ENCODE measurements around the gene SCARF2. TPM values are rescaled to one million over a fixed set of nuclear protein-coding genes. Genes with fewer than 3 reads are reported as not detected.
"Not testable (repeated sequence)": the region's sequence is repeated elsewhere in the genome, so short reads cannot be mapped to it uniquely, and the experiment has no call there.

Gene SCARF2
- total RNA-seq, 2 donors from 2014 or later, result 0.48 TPM; not detected in 1

DNA sequence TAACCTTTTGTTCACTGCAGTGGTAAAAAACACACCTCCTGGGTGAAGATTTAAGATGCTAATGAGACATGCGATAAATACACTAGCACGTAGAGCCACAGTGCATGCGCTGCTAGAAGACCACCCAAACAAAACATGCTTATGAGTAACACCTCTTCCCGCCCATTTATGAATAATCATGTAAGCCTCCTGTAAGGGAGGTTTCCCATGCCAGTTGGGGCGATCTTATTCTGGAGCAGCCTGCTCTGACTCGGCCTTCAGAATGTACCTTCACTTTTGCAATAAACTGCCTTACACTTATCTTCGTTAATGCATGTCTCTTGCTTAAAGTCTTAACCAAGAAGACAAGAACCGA, 18.1 kb upstream of the SCARF2 start:
- ATAC-seq (no peak), DNase-seq (ENCODE audit: low spot score) (no peak)
- Mint-ChIP-seq H3K9me3 (no peaks in the 10 kb centered on the region), H3K4me1 (ENCODE audit: low read depth in 2 of 2) (peaks cover 9 to 14% of the 10 kb centered on the region in 2 donors), H3K27me3 (no peaks in the 10 kb centered on the region), H3K36me3 (no peaks in the 10 kb centered on the region), H3K4me3 (no peak overlapping the region), H3K27ac (no peak overlapping the region)

DNA sequence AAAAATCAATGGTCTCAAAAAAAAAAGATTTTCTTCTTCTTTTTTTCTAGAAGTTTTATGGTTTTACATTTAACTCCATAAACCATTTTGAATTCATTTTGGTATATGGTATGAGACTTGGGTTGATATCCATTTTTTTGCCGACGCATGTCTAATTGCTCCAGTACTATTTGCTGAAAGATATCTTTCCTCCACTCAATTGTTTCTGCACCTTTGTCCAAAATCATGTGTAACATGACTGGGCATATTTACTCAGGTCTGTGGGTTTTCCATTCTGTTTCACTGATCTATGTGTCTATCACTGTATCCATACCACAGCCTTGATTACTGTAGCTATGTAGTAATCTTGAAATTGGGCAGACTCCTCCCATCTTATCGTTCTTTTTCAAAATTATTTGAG, 15.6 kb upstream of the SCARF2 start:
- H3K36me3 Mint-ChIP-seq, result no peaks in the 10 kb centered on the region

DNA sequence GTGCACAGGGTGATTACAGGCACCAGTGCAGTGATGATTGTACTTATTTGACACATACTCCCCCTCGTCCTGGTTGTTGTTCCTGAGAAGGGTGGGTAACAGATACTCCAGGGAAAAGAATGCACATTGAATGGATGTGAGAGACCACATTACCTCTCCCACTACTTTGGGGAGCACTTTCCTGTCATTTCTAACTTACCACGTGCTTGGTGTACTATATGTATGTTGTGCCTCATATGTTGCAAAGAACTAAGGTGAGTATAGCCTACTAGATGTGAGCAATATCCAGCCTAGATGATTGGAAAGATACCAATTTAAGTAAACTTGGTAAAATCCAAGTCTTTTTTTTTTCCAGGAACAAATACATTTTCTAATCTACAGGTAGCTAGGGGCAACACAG, 14.3 kb upstream of the SCARF2 start:
- no peaks in the 10 kb centered on the region for H3K36me3 Mint-ChIP-seq
- no peak overlapping the region for H3K27ac Mint-ChIP-seq
- H3K9me3 Mint-ChIP-seq, result no peaks in the 10 kb centered on the region
- no peak overlapping the region for H3K4me3 Mint-ChIP-seq
- no peak for DNase-seq (ENCODE audit: low spot score)
- no peaks in the 10 kb centered on the region for H3K27me3 Mint-ChIP-seq
- peaks cover 9 to 10% of the 10 kb centered on the region in 2 donors for H3K4me1 Mint-ChIP-seq (ENCODE audit: low read depth in 2 of 2)
- ATAC-seq, result no peak

More for the DNA sequence above, 15.6 kb upstream of the SCARF2 start:
- Mint-ChIP-seq H3K9me3 (no peaks in the 10 kb centered on the region), H3K4me3 (no peak overlapping the region), H3K27ac (no peak overlapping the region), H3K4me1 (ENCODE audit: low read depth in 2 of 2) (peaks cover 9 to 10% of the 10 kb centered on the region in 2 donors), H3K27me3 (no peaks in the 10 kb centered on the region)
- ATAC-seq (no peak), DNase-seq (ENCODE audit: low spot score) (no peak)

DNA sequence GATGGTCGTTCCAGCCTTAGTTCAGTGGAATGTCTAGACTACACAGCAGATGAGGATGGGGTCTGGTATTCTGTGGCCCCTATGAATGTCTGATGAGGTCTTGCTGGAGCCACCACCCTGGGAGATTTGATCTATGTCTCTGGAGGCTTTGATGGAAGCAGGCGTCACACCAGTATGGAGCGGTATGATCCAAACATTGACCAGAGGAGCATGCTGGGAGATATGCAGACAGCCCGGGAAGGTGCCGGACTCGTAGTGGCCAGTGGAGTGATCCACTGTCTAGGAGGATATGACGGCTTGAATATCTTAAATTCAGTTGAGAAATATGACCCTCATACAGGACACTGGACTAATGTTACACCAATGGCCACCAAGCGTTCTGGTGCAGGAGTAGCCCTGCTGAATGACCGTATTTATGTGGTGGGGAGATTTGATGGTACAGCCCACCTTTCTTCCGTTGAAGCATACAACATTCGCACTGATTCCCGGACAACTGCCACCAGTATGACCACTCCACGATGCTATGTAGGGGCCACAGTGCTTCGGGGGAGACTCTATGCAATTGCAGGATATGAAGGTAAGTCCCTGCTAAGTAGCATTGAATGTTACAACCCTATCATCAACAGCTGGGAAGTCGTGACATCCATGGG, 13.6 kb upstream of the SCARF2 start:
- H3K36me3 Mint-ChIP-seq, ATAC-seq: not testable (repeated sequence)

DNA sequence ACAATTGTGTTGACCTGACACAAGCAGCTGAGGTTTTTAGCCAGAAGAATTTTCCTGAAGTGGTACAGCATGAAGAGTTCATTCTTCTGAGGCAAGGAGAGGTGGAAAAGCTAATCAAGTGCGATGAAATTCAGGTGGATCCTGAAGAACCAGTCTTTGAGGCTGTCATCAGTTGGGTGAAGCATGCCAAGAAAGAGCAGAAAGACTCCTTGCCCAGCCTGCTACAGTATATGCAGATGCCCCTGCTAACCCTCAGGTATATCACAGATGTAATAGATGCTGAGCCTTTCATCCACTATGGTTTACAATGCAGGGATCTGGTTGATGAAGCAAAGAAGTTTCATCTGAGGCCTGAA, 12.9 kb upstream of the SCARF2 start:
- no peak overlapping the region for H3K4me3 Mint-ChIP-seq
- ATAC-seq (no peak), DNase-seq (ENCODE audit: low spot score) (no peak)
- no peaks in the 10 kb centered on the region for H3K9me3 Mint-ChIP-seq
- no peaks in the 10 kb centered on the region for H3K4me1 Mint-ChIP-seq (ENCODE audit: low read depth in 2 of 2)
- H3K36me3 Mint-ChIP-seq, result no peaks in the 10 kb centered on the region
- H3K27ac Mint-ChIP-seq, result no peak overlapping the region
- no peaks in the 10 kb centered on the region for H3K27me3 Mint-ChIP-seq

More for the DNA sequence above, 13.6 kb upstream of the SCARF2 start:
- H3K27me3 Mint-ChIP-seq; DNase-seq (ENCODE audit: low spot score); H3K9me3 Mint-ChIP-seq; H3K4me3 Mint-ChIP-seq; H3K27ac Mint-ChIP-seq; H3K4me1 Mint-ChIP-seq (ENCODE audit: low read depth in 2 of 2): not testable (repeated sequence)

DNA sequence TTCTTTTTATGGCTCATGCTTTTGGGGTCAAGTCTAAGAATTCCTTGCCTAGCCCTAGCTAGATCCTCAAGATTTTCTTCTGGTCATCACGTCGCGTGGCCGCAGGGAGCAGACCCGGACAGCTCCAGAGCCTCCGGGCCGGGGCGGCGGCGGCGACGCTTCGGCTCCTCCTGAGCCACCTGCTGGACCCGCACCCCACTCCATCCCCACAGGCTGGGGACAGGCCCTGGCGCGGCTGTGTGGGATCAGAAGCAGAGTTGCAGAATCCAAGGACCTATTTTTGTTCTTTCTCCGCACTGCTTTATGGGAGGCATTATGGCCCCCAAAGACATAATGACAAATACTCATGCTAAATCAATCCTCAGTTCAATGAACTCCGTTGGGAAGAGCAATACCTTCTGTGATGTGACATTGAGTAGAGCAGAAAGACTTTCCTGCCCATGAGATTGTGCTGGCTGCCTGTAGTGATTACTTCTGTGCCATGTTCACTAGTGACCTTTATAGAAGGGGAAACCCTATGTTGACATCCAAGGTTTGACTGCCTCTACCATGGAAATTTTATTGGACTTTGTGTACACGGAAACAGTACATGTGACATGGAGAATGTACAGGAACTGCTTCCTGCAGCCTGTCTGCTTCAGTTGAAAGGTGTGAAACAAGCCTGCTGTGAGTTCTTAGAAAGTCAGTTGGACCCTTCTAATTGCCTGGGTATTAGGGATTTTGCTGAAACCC, 12.4 kb upstream of the SCARF2 start:
- H3K27ac Mint-ChIP-seq, result no peak overlapping the region
- no peak for ATAC-seq
- no peaks in the 10 kb centered on the region for H3K4me1 Mint-ChIP-seq (ENCODE audit: low read depth in 2 of 2)
- no peaks in the 10 kb centered on the region for H3K36me3 Mint-ChIP-seq
- no peak overlapping the region for H3K4me3 Mint-ChIP-seq
- no peaks in the 10 kb centered on the region for H3K27me3 Mint-ChIP-seq
- no peak for DNase-seq (ENCODE audit: low spot score)
- H3K9me3 Mint-ChIP-seq, result no peaks in the 10 kb centered on the region

GRCh38 chr22:20448630-20449029, 11.0 kb upstream of the SCARF2 start:
- DNase-seq (ENCODE audit: low spot score) (no peak), ATAC-seq (no peak)
- Mint-ChIP-seq H3K27me3 (no peaks in the 10 kb centered on the region), H3K9me3 (no peaks in the 10 kb centered on the region), H3K4me3 (no peak overlapping the region), H3K4me1 (ENCODE audit: low read depth in 2 of 2) (no peaks in the 10 kb centered on the region), H3K36me3 (no peaks in the 10 kb centered on the region), H3K27ac (no peak overlapping the region)

DNA sequence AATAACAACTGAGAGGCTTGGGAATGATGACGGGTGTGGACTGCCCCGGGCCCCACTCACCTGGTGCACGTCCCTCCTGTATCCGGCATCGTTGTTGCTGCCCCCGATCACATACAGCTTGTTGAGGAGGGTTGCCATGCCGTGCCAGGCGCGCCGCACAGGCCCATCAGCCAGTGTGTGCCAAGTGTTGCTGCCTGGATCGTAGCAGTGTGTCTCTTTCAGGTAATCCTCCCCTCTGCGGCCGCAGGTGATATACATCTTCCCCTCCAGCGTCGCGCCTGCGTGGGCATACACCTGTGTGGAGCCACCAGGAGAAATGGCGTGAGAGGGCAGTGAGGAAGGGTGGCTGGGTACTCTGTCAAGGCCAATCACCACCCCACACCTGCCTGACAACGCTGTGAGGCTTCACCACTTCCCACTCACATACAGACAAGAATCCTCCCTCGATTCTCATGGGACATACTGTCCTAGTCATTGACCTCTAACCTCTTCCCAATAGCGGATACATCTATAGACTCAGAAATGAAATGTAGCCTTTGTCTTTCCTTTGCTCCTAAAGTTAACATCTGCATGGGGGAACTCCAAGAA, 8.9 kb upstream of the SCARF2 start:
- Mint-ChIP-seq H3K4me3 (no peak overlapping the region), H3K36me3 (no peaks in the 10 kb centered on the region), H3K27ac (no peak overlapping the region), H3K4me1 (ENCODE audit: low read depth in 2 of 2) (no peaks in the 10 kb centered on the region), H3K27me3 (no peaks in the 10 kb centered on the region), H3K9me3 (no peaks in the 10 kb centered on the region)
- DNase-seq (ENCODE audit: low spot score), result no peak
- ATAC-seq, result no peak

GRCh38 chr22:20444325-20444724, 6.7 kb upstream of the SCARF2 start:
- peaks cover 0 to 3% of the 10 kb centered on the region in 2 donors for H3K4me1 Mint-ChIP-seq (ENCODE audit: low read depth in 2 of 2)

DNA sequence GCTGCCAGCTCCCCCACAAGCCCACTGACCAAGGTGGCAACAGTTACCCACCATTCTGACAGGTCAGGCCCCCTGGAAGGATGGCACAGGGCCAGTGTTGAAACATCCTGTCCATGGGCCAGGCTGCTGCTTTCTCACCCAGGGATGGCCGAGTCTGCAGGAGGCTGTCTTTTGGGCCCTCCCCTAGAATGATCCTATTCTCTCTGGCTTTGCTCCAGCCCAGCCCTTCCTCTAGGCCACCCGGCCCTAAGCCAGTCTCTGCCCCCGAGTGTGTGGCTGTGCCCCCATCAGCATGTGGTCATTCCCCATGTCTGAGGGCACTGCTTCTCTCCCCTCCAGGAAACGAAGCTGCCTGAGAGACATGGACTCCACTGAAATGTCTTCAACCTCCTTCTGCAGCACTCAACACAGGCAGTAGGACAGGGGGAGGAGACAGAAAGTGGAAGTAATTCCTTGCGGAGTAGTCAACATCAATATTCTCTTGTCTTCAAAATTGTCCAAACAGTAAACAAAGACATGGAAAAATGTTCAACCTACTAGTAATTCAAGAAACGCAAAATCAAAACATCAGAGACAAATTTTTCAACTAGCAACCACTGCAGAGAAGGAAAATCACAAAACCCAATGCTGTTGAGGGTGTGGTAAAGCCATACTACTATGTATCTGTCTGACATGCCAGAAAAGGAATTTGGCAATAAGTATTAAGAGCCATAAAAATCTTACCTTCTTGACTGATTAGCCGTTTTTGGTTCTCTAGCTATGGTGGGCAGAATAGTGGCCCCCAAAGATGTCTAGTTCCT, 5.1 kb upstream of the SCARF2 start:
- ATAC-seq (no peak), DNase-seq (ENCODE audit: low spot score) (no peak)
- no peaks in the 10 kb centered on the region for H3K36me3 Mint-ChIP-seq
- no peak overlapping the region for H3K4me3 Mint-ChIP-seq
- H3K27ac Mint-ChIP-seq, result no peak overlapping the region
- H3K27me3 Mint-ChIP-seq, result no peaks in the 10 kb centered on the region
- no peaks in the 10 kb centered on the region for H3K9me3 Mint-ChIP-seq
- peaks cover 5 to 7% of the 10 kb centered on the region in 2 donors for H3K4me1 Mint-ChIP-seq (ENCODE audit: low read depth in 2 of 2)

More at GRCh38 chr22:20444325-20444724, 6.7 kb upstream of the SCARF2 start:
- ATAC-seq (no peak), DNase-seq (ENCODE audit: low spot score) (no peak)
- Mint-ChIP-seq H3K36me3 (no peaks in the 10 kb centered on the region), H3K27me3 (no peaks in the 10 kb centered on the region), H3K9me3 (no peaks in the 10 kb centered on the region), H3K27ac (no peak overlapping the region), H3K4me3 (no peak overlapping the region)

- Mint-ChIP-seq H3K9me3 (no peaks in the 10 kb centered on the region), H3K27me3 (peaks cover 4 to 5% of the 10 kb centered on the region in 2 donors), H3K4me3 (no peak overlapping the region), H3K27ac (no peak overlapping the region), H3K36me3 (no peaks in the 10 kb centered on the region), H3K4me1 (ENCODE audit: low read depth in 2 of 2) (peaks cover 9 to 11% of the 10 kb centered on the region in 2 donors)
- DNase-seq (ENCODE audit: low spot score), result no peak
- ATAC-seq, result no peak
Measured at GRCh38 chr22:20441631-20442484, 4.2 kb upstream of the SCARF2 start.

DNA sequence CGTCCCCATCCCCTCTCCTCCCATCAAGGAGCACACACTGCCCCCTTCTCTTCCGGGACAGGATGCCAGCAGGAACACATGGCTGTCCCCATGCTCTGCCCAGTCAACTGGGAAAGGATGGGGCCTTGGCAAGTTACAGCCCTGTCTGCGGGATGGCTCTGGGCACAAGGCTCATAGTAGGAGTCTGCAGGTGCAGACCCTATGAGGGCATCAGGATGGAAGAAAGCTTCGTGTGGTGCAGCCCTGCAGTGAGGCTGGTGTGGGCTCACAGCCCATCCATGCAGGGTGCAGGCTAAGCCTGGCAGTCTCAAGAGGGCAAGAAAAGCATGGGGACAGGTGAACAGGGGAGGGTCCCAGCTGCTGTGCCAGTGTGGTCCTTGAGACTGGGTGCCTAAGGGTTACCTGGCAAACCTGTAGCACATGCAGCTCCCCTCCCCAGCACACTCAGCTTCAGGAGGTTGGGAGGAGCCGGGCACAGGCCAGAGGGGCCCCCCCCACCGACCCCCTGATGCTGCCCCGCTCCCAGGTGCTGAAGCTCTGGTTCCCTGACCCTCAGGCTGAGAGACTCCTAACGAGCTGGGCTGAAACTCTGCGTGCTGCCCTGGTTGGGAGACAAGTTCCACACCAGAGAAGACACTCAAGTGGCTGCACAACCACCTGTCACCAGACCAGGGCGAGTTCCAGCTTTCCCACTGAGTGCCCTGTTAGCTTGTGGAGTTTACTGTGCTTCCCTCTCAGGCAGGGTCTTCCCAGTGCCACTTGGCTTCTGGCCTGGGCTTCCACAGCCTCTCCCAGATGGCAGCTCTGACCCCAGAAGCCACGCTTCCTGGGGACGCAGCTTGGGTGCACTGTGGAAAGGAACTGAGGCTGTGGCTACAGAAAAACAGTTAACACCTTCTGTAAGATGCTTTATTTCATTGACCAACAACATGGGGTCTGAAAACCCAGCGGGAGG, 3.3 kb upstream of the SCARF2 start:
- no peak overlapping the region for H3K27ac Mint-ChIP-seq
- no peaks in the 10 kb centered on the region for H3K9me3 Mint-ChIP-seq
- H3K4me1 Mint-ChIP-seq (ENCODE audit: low read depth in 2 of 2), result peaks cover 10 to 14% of the 10 kb centered on the region in 2 donors
- DNase-seq (ENCODE audit: low spot score) (no peak), ATAC-seq (no peak)
- no peak overlapping the region for H3K4me3 Mint-ChIP-seq
- peaks cover 7 to 8% of the 10 kb centered on the region in 2 donors for H3K27me3 Mint-ChIP-seq
- no peaks in the 10 kb centered on the region for H3K36me3 Mint-ChIP-seq
